ENCODE results near the gene TMIGD3.
"Not testable (repeated sequence)": the region's sequence is repeated elsewhere in the genome, so short reads cannot be mapped to it uniquely, and the experiment has no call there.

The TMIGD3 gene

GRCh38 chr1:111503585-111504060 lies at the start of gene TMIGD3, which contains the start of gene ADORA3:
Gene TMIGD3, minus strand, starts transcription at chr1:111503633. Its CDS starts 279 bp downstream, at chr1:111503354.
Gene ADORA3, minus strand, starts transcription at chr1:111503633. Its CDS starts 279 bp downstream, at chr1:111503354.
- no peak for FAIRE-seq

- FAIRE-seq, result no peak
These were observed 49.8 kb upstream of the TMIGD3 start for GRCh38 chr1:111553196-111553595.

- no peak for FAIRE-seq
These were observed 49.2 kb upstream of the TMIGD3 start for GRCh38 chr1:111552587-111552986.

GRCh38 chr1:111551623-111552411 lies 48.4 kb upstream of the TMIGD3 start:
- FAIRE-seq, result no peak

GRCh38 chr1:111547786-111548185 lies 44.4 kb upstream of the TMIGD3 start:
- FAIRE-seq, result not testable (repeated sequence)

- FAIRE-seq, result no peak
These were observed 38.8 kb upstream of the TMIGD3 start for GRCh38 chr1:111542187-111542586.

GRCh38 chr1:111541721-111542120 lies 38.3 kb upstream of the TMIGD3 start:
- no peak for FAIRE-seq

- no peak for FAIRE-seq
These were observed 37.5 kb upstream of the TMIGD3 start for GRCh38 chr1:111540928-111541327.

- no peak for FAIRE-seq
These were observed 35.1 kb upstream of the TMIGD3 start for GRCh38 chr1:111538343-111539025.

GRCh38 chr1:111535256-111536191 lies 32.1 kb upstream of the TMIGD3 start:
- no peak for FAIRE-seq

- FAIRE-seq, result no peak
These were observed 16.6 kb upstream of the TMIGD3 start for GRCh38 chr1:111520053-111520452.

- FAIRE-seq, result no peak
These were observed 14.2 kb upstream of the TMIGD3 start for GRCh38 chr1:111517469-111518225.

- FAIRE-seq, result no peak
These were observed 12.6 kb upstream of the TMIGD3 start for GRCh38 chr1:111516005-111516535.

- no peak for FAIRE-seq
These were observed 12.0 kb upstream of the TMIGD3 start for GRCh38 chr1:111515291-111516004.

GRCh38 chr1:111513410-111514020 lies 10.1 kb upstream of the TMIGD3 start:
- no peak for FAIRE-seq

GRCh38 chr1:111512931-111513330 lies 9.5 kb upstream of the TMIGD3 start:
- FAIRE-seq, result no peak

GRCh38 chr1:111512132-111512889 lies 8.9 kb upstream of the TMIGD3 start:
- no peak for FAIRE-seq

GRCh38 chr1:111511370-111511769 lies 7.9 kb upstream of the TMIGD3 start:
- no peak for FAIRE-seq

- FAIRE-seq, result no peak
These were observed 6.6 kb upstream of the TMIGD3 start for GRCh38 chr1:111509997-111510375.
